ENCODE results near the gene MCC. TPM values are rescaled to one million over a fixed set of nuclear protein-coding genes. Genes with fewer than 3 reads are reported as not detected.
A peak's percentile ranks its signal among the peaks of the same experiment; 100 is the strongest.

Gene MCC
- total RNA-seq, 1 donor from 2014 or later: 14.0 TPM

GRCh38 chr5:113091622-113092021, 396.6 kb downstream of the MCC start:
- H3K27ac Mint-ChIP-seq (ENCODE audit: unreplicated experiment): no peak overlapping the region
- peaks cover 22% of the 10 kb centered on the region for H3K4me1 Mint-ChIP-seq (ENCODE audit: unreplicated experiment)
- no peak for DNase-seq (ENCODE audit: extremely low spot score, unreplicated experiment)
- no peaks in the 10 kb centered on the region for H3K9me3 Mint-ChIP-seq (ENCODE audit: unreplicated experiment)
- no peaks in the 10 kb centered on the region for H3K27me3 Mint-ChIP-seq (ENCODE audit: unreplicated experiment)
- TF ChIP-seq, protein P1, sequence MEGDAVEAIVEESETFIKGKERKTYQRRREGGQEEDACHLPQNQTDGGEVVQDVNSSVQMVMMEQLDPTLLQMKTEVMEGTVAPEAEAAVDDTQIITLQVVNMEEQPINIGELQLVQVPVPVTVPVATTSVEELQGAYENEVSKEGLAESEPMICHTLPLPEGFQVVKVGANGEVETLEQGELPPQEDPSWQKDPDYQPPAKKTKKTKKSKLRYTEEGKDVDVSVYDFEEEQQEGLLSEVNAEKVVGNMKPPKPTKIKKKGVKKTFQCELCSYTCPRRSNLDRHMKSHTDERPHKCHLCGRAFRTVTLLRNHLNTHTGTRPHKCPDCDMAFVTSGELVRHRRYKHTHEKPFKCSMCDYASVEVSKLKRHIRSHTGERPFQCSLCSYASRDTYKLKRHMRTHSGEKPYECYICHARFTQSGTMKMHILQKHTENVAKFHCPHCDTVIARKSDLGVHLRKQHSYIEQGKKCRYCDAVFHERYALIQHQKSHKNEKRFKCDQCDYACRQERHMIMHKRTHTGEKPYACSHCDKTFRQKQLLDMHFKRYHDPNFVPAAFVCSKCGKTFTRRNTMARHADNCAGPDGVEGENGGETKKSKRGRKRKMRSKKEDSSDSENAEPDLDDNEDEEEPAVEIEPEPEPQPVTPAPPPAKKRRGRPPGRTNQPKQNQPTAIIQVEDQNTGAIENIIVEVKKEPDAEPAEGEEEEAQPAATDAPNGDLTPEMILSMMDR (IDR thresholded peaks at IDR 0.05): no peak
- no peak overlapping the region for H3K4me3 Mint-ChIP-seq (ENCODE audit: unreplicated experiment)
- no peaks in the 10 kb centered on the region for H3K36me3 Mint-ChIP-seq (ENCODE audit: unreplicated experiment)

GRCh38 chr5:113090336-113091106, 397.7 kb downstream of the MCC start:
- DNase-seq (ENCODE audit: extremely low spot score, unreplicated experiment): no peak
- no peaks in the 10 kb centered on the region for H3K27me3 Mint-ChIP-seq (ENCODE audit: unreplicated experiment)
- TF ChIP-seq, protein P1 (IDR thresholded peaks at IDR 0.05): no peak
- no peaks in the 10 kb centered on the region for H3K36me3 Mint-ChIP-seq (ENCODE audit: unreplicated experiment)
- H3K9me3 Mint-ChIP-seq (ENCODE audit: unreplicated experiment): no peaks in the 10 kb centered on the region
- no peak overlapping the region for H3K4me3 Mint-ChIP-seq (ENCODE audit: unreplicated experiment)
- H3K4me1 Mint-ChIP-seq (ENCODE audit: unreplicated experiment): peaks cover 22% of the 10 kb centered on the region
- H3K27ac Mint-ChIP-seq (ENCODE audit: unreplicated experiment): no peak overlapping the region

GRCh38 chr5:113089653-113090335, 398.5 kb downstream of the MCC start:
- TF ChIP-seq, protein P1 (IDR thresholded peaks at IDR 0.05): no peak
- no peak for DNase-seq (ENCODE audit: extremely low spot score, unreplicated experiment)
- H3K9me3 Mint-ChIP-seq (ENCODE audit: unreplicated experiment): no peaks in the 10 kb centered on the region
- peaks cover 22% of the 10 kb centered on the region for H3K4me1 Mint-ChIP-seq (ENCODE audit: unreplicated experiment)
- peak overlapping the region; percentile 65 for H3K27ac Mint-ChIP-seq (ENCODE audit: unreplicated experiment)
- no peak overlapping the region for H3K4me3 Mint-ChIP-seq (ENCODE audit: unreplicated experiment)
- H3K36me3 Mint-ChIP-seq (ENCODE audit: unreplicated experiment): no peaks in the 10 kb centered on the region
- H3K27me3 Mint-ChIP-seq (ENCODE audit: unreplicated experiment): no peaks in the 10 kb centered on the region

- H3K36me3 Mint-ChIP-seq (ENCODE audit: unreplicated experiment): peaks cover 2% of the 10 kb centered on the region
- no peaks in the 10 kb centered on the region for H3K9me3 Mint-ChIP-seq (ENCODE audit: unreplicated experiment)
- DNase-seq (ENCODE audit: extremely low spot score, unreplicated experiment): no peak
Observed at GRCh38 chr5:113087976-113088514, 400.2 kb downstream of the MCC start.

More at GRCh38 chr5:113087976-113088514, 400.2 kb downstream of the MCC start:
- no peak overlapping the region for H3K4me3 Mint-ChIP-seq (ENCODE audit: unreplicated experiment)
- no peaks in the 10 kb centered on the region for H3K27me3 Mint-ChIP-seq (ENCODE audit: unreplicated experiment)
- TF ChIP-seq, protein P1 (IDR thresholded peaks at IDR 0.05): no peak
- no peak overlapping the region for H3K27ac Mint-ChIP-seq (ENCODE audit: unreplicated experiment)
- H3K4me1 Mint-ChIP-seq (ENCODE audit: unreplicated experiment): peaks cover 22% of the 10 kb centered on the region

Measured in osteocyte (in vitro differentiated cells).